Parathyroid adenoma (tissue), 2 donors: ENCODE results near the gene KDM3A.

Source experiments
- H2AFZ ChIP-seq: fragments of 300-600 bp; sonication (generic); one replicate; pipeline ENCODE4 v1.7.0; 2017; ENCODE audit warnings: antibody characterized with exemption, mild to moderate bottlenecking
- H3K27ac ChIP-seq: fragments of 300-600 bp; sonication (generic); one replicate; pipeline ENCODE4 v1.7.0; 2017
- H3K27me3 ChIP-seq: fragments of 300-600 bp; sonication (generic); one replicate; pipeline ENCODE4 v1.7.0; 2017; ENCODE audit warnings: low read length; ENCODE audit not compliant: control insufficient read depth, insufficient read depth
- H3K36me3 ChIP-seq: fragments of 300-600 bp; sonication (generic); one replicate; pipeline ENCODE4 v1.7.0; 2017; ENCODE audit warnings: low read length; ENCODE audit not compliant: control insufficient read depth, insufficient read depth
- H3K4me1 ChIP-seq: fragments of 300-600 bp; sonication (generic); one replicate; pipeline ENCODE4 v1.7.0; 2017; ENCODE audit warnings: control low read depth
- H3K4me2 ChIP-seq: fragments of 300-600 bp; sonication (generic); one replicate; pipeline ENCODE4 v1.7.0; 2017; ENCODE audit warnings: low read length
- H3K4me3 ChIP-seq: fragments of 300-600 bp; sonication (generic); one replicate; pipeline ENCODE4 v1.7.0; 2017; ENCODE audit warnings: low read depth, low read length
- H3K79me2 ChIP-seq: fragments of 300-600 bp; sonication (generic); one replicate; pipeline ENCODE4 v1.7.0; 2017; ENCODE audit warnings: control low read depth
- H3K9ac ChIP-seq: fragments of 300-600 bp; sonication (generic); one replicate; pipeline ENCODE4 v1.7.0; 2017; ENCODE audit warnings: mild to moderate bottlenecking
- H3K9me3 ChIP-seq: fragments of 300-600 bp; sonication (generic); one replicate; pipeline ENCODE4 v1.7.0; 2017; ENCODE audit warnings: low read length; ENCODE audit not compliant: control insufficient read depth
- TF ChIP-seq, protein P1 (sequence below): fragments of 300-600 bp; sonication (generic); IDR thresholded peaks from one replicate; pipeline ENCODE4 v1.7.0; 2017; ENCODE audit warnings: antibody characterized with exemption, mild to moderate bottlenecking
- donor health status: primary hyperparathyroidism.

The KDM3A gene

GRCh38 chr2:86468162-86469033 lies 27.2 kb downstream of the KDM3A start:
- no peak overlapping the region for H3K4me2 ChIP-seq
- peaks cover 5% of the 10 kb centered on the region for H3K79me2 ChIP-seq
- no peaks in the 10 kb centered on the region for H3K27me3 ChIP-seq
- no peaks in the 10 kb centered on the region for H3K9me3 ChIP-seq
- H3K27ac ChIP-seq = no peak overlapping the region
- H3K36me3 ChIP-seq = no peaks in the 10 kb centered on the region
- TF ChIP-seq, protein P1, sequence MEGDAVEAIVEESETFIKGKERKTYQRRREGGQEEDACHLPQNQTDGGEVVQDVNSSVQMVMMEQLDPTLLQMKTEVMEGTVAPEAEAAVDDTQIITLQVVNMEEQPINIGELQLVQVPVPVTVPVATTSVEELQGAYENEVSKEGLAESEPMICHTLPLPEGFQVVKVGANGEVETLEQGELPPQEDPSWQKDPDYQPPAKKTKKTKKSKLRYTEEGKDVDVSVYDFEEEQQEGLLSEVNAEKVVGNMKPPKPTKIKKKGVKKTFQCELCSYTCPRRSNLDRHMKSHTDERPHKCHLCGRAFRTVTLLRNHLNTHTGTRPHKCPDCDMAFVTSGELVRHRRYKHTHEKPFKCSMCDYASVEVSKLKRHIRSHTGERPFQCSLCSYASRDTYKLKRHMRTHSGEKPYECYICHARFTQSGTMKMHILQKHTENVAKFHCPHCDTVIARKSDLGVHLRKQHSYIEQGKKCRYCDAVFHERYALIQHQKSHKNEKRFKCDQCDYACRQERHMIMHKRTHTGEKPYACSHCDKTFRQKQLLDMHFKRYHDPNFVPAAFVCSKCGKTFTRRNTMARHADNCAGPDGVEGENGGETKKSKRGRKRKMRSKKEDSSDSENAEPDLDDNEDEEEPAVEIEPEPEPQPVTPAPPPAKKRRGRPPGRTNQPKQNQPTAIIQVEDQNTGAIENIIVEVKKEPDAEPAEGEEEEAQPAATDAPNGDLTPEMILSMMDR = no peak
- no peak overlapping the region for H3K9ac ChIP-seq
- H3K4me1 ChIP-seq = no peaks in the 10 kb centered on the region
- H2AFZ ChIP-seq = no peak overlapping the region
- no peak overlapping the region for H3K4me3 ChIP-seq

DNA sequence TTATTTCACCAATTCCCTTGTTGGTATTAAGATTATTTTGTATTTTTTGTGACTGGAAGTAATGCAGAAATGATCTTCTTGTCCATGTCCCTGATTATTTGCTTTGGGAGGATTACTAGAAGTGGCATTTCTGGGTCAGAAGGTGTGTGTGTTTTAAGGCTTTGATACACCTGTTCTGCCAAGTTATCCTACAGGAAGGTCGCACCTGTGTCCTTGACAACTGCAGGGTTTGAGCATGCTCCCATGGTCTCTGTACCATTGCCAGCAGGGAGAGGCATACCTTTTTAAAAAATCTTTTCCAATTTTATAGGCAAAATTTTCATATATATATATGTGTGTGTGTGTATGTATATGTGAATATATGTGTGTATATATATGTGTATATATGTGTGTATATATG lies 29.7 kb downstream of the KDM3A start:
- Histone ChIP-seq H3K27me3 (no peaks in the 10 kb centered on the region), H3K4me3 (no peak overlapping the region), H3K4me1 (no peaks in the 10 kb centered on the region), H3K79me2 (peaks cover 5% of the 10 kb centered on the region), H3K36me3 (no peaks in the 10 kb centered on the region), H3K4me2 (no peak overlapping the region), H3K9ac (no peak overlapping the region), H2AFZ (no peak overlapping the region), H3K9me3 (no peaks in the 10 kb centered on the region), H3K27ac (no peak overlapping the region)
- TF ChIP-seq, protein P1 = no peak

DNA sequence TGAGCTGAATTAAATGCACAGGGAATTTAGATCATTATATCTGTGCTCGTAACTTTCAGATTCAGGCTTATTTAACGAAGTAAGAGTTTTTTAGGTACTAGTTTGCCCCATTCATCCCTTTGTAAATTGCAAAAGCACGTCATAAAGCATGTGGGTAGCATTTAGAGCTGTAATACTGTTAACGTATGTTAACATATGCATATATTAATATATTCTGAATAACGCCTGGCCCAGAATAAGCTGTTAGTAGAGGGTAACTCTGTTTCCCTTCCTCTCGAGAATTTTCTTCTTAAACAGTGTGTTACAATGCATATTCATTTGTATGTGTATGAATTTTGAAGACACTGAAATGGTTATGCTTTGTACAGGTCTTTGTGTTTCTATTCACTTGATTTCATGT lies 30.5 kb downstream of the KDM3A start:
- Histone ChIP-seq H3K4me3 (no peak overlapping the region), H3K4me1 (no peaks in the 10 kb centered on the region), H3K79me2 (peaks cover 5% of the 10 kb centered on the region), H3K36me3 (no peaks in the 10 kb centered on the region), H3K27ac (no peak overlapping the region), H3K9me3 (no peaks in the 10 kb centered on the region), H3K4me2 (no peak overlapping the region), H3K9ac (no peak overlapping the region), H3K27me3 (no peaks in the 10 kb centered on the region), H2AFZ (no peak overlapping the region)
- TF ChIP-seq, protein P1 = no peak

DNA sequence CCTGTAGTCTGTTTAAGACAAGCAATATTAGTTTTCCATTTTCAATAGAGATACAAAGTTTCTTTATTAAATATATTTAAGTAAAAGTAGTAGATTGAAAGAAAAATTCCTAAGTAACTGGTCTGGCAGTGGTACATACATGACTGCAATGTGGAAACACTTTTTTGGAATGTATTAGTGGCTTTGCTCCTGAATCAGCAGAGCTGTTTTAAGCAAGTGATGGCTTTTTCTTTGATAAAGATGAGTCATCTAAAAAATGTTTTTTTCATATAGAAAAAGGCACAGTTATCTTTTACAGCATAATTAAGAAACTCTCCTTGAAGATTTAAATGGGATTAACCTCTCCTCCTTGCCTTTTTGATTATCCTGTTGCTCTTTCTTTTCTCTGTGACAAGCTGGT lies 34.9 kb downstream of the KDM3A start:
- no peaks in the 10 kb centered on the region for H3K36me3 ChIP-seq

More for the DNA sequence above, 34.9 kb downstream of the KDM3A start:
- TF ChIP-seq, protein P1 = no peak
- Histone ChIP-seq H3K9ac (no peak overlapping the region), H3K4me3 (no peak overlapping the region), H3K27me3 (no peaks in the 10 kb centered on the region), H3K79me2 (peaks cover 5% of the 10 kb centered on the region), H3K27ac (no peak overlapping the region), H2AFZ (no peak overlapping the region), H3K4me2 (no peak overlapping the region), H3K4me1 (no peaks in the 10 kb centered on the region), H3K9me3 (no peaks in the 10 kb centered on the region)
